Activated CD8-positive, alpha-beta memory T cell treated with anti-CD3 and anti-CD28 coated beads for 48 hours (primary cell): Measurements from ENCODE around the gene FAAP100.

Experiments used
- DNase-seq, 3 experiments: peaks; one replicate each; pipeline ENCODE4 v3.0.0-alpha.2; 2020; ENCODE audit warnings: low read depth in 2 of 3, low spot score in 2 of 3

FAAP100 gene

DNA sequence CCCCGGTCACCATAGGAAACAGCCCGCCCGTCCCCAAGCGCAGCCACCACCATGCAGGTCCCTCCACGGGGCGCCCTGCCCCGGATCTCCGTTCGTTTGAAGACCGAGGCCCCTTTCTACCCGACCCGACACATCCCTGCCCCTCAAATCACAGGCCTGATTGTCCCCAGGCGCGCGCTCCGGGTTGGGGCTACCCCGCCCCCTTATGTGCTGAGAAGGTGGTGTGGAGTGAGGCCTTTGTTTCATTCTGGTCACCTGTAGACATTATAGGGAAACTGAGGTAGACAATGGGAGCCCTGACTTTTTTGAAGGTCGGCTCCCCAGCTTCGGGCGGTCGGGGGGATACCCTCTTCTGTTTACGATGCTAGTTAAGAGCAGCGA, 38.8 kb downstream of the FAAP100 start:
- DNase-seq, result peak in 2 of 3 experiments; percentile 33 to 58

DNA sequence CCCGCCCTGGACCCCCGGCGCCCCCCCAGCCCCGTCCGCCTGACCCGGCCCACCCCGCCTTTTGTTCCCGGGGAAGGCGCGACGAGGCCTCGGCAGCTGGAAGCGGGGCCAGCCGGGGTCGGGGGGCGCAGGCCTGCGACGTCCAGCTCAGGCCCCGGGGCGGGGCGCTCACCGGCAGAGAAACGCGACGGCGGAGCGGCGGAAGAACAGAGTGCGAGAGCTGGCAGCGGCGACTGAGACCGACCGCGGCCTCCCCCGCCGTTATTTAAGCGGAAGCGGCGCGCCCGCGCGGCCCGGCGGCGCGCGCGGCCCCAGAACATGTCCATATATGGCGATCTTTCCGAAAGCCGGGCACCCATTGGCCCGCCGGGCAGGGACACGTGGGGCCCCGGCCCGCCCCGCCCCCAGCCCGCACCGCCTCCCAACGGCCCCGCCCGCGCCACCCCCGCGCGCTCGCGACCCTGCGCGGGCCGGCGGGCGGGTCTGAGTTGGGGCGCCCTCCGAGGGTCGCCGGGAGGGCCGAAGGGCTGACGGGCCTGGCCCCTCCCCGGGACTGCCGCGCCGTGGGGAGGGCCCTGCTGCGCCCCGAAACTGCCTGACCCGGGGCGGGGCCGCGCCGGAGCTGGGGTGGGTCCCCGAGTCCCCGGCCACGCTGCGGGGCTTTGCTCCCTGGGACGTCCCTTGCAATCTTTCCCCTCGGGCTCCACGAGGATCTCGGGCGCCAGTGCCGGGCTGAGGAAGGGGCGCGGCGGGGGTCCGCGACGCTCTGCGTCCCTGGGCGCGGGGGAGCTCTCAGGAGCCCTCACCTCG, 39.4 kb downstream of the FAAP100 start, which contains the start of gene ACTG1:
Gene ACTG1, minus strand, starts transcription at position 238 of the 810 bp plus-strand sequence. CDS start 445 bp downstream, outside the sequence.
- peak; percentile 81 to 91 (median 87) for DNase-seq

DNA sequence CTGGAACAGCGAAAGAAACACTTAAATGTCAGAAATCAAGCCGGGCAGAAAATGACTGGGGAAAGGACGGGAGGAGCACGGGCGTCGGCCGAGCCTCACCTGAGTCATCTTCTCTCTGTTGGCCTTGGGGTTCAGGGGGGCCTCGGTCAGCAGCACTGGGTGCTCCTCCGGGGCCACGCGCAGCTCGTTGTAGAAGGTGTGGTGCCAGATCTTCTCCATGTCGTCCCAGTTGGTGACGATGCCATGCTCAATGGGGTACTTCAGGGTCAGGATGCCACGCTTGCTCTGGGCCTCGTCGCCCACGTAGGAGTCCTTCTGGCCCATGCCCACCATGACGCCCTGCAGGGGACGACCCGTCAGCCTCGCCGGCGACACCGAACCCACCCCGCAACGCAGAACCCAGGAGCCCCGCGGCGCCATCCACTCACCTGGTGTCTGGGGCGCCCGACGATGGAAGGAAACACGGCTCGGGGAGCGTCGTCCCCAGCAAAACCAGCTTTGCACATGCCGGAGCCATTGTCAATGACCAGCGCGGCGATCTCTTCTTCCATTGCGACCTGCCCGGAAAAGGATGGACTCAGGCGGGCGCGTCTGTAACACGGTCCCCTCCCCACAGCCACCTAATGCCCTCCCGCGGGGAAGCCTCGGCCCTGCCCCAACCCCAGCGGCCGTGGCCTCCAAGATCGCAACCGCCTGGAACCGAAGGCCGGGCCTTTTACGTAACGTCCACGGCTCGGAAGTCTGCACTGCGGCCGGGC, 40.2 kb downstream of the FAAP100 start:
- no peak for DNase-seq

DNA sequence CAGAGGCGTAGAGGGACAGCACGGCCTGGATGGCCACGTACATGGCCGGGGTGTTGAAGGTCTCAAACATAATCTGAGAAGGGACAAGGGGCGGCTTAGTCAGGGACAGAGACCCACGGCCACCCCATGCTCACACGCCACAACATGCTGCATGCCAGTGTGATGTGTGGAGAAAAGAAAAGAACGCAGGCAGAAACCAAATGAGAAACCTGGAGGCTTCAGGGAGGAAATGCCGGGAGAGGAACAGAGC, 40.7 kb downstream of the FAAP100 start:
- DNase-seq, result no peak

DNA sequence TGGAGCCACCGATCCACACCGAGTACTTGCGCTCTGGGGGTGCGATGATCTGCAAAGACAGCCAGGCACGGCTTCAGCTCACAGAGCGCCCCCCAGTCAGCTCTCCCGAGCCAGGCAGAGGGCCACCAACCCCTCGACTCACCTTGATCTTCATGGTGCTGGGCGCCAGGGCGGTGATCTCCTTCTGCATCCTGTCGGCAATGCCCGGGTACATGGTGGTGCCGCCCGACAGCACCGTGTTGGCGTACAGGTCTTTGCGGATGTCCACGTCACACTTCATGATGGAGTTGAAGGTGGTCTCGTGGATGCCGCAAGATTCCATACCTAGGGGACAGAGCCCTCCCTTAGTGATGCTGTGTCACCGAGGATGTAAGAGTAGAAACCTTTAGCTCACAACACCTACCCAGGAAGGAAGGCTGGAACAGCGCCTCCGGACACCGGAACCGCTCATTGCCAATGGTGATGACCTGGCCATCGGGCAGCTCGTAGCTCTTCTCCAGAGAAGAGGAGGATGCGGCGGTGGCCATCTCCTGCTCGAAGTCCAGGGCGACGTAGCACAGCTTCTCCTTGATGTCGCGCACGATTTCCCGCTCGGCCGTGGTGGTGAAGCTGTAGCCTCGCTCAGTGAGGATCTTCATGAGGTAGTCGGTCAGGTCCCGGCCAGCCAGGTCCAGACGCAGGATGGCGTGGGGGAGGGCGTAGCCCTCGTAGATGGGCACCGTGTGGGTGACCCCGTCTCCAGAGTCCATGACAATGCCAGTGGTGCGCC, 41.2 kb downstream of the FAAP100 start:
- DNase-seq, result no peak

DNA sequence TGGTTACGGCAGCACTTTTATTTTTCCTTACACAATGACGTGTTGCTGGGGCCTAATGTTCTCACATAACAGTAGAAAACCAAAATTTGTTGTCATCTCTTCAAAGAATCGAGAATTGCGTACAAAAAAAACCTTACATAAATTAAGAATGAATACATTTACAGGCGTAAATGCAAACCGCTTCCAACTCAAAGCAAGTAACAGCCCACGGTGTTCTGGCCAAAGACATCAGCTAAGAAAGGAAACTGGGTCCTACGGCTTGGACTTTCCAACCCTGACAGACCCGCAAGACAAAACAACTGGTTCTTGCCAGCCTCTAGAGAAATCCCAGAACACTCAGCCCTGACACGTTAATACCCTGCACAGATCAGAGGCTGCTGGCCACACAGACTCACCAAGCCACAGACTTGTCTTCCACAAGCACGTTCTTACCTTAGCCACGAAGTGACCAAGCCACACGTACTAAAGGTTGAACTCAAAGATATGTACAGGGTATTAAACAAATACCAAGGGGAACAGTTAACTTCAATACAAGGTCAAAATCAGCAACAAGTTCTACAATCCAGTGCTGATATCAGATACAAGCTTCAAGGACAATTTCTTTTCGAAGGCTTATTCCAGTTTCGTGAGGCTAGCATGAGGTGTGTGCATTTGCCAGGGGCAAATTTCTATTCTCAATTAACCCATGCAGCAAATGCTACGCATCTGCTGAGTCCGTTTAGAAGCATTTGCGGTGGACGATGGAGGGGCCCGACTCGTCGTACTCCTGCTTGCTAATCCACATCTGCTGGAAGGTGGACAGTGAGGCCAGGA, 42.0 kb downstream of the FAAP100 start:
- no peak for DNase-seq

DNA sequence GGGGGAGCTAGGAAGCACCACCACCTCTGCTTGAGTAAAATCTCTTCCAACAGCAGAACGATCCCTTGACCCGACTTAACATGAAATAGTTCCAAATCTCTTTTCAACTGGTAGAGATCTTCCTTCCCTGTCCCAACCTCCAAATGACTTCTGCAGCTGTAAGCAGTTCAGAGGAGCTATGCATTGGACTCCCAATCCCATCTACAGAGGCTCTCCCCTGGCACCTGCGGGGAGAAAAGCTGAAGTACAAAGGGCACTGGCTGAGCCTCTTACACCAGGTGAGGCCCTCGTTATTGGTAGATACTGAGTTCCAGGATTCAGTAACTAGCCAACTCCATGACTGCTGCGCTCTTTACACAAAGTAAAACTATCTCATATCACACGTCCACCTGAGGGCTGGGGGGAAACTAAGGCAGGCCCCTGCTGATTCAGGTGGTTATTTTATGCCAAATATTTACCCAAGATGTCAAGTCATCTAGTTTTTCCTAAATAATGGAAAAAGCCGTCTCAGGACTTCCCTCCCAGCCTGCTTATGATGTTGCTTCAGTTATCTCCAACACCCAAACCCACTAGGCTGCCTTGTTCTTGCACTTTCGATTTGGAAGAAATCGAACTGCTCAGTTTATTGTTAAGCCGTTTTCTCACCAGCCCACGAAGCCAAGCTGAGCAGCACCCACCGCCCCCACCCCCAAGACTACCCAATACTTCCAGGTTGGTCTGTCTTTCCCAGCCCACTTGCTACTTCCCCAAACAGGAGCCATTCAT, 42.8 kb downstream of the FAAP100 start:
- DNase-seq, result no peak

DNA sequence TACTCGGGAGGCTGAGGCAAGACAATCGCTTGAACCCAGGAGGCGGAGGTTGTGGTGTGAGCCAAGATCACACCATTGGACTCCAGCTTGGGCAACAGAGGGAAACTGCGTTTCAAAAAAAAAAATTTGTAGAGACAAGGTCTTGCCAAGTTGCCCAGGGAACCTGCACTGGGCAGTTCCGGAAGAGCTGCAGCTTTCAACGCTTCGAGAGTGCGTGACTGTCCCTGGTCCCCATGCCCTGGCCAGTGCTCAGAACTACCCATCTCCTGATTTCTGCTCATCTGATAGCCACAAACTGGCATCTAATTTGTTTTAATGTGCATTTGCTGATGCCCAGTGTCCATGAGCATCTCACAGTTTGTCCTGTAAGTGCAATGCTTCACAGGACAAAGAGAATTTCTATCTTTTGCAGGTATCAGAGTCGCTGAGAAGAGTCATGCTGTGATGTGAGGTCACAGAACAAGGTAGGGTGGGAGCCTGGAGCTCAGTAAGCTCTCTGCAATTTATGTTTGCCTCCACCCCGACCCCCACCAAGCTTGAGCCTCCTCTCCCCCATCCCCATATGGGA, 43.4 kb downstream of the FAAP100 start:
- DNase-seq, result no peak

DNA sequence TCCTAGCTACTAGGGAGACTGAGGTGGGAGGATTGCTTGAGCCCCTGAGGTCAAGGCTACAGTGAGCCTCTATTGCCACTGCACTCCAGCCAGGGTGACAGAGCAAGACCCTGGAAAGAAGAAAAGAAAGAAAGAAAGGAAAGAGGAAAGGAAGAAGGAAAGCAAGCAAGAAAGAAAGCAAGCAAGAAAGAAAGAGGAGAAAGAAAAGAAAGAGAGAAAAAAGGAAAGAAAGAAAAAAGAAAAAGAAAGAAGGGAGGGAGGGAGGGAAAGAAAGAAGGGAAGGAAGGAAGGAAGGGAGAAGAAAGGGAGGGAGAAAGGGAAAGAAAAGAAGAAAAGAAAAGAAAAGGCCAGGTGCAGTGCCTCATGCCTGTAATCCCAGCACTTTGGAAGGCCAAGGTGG, 48.5 kb downstream of the FAAP100 start:
- no peak for DNase-seq

DNA sequence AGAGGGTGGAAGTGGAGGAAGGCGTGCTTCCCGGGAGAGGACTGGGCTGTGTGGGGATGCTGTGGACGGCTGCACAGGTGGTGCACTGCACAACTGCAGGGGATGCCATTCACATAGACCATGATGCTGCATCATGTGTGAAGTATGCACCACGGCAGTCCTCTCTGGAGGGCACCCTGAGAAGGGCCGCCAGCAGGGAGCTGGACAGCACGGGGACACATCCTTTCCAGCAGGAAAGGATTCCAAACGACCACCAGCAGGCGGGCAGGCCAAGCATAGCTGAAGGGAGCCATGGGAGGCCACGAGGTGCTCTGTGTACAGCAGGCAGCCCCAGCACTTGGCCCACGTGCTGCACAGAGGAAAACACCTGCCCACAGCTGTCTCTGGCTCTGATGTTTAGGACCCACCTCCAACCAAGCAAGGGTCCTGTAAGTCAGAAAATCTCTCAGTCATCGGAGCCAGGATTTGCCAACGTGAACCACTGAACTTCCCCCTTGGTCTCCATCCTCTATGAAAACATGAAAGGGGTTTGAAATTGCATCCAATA, 49.6 kb downstream of the FAAP100 start:
- DNase-seq, result no peak

DNA sequence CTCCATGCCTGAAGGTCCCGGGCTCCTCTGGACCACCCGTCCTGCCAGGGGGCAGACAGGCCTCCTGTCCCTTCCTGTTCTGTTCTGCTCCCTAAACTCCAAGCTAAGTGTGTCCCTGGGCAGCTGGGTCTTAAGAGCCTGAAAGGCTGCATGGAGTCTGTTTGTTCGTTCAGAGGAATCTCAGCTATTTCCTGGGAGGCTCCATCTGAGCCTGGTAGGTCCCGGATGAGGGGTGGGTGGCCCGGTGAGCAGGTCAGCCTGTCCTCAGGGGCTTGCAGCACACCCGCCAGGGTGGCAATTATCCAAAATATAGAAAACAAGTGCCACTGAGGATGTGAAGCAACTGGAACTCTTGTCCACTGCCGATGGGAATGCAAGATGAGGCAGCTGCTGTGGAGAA, 52.1 kb downstream of the FAAP100 start:
- DNase-seq, result no peak

DNA sequence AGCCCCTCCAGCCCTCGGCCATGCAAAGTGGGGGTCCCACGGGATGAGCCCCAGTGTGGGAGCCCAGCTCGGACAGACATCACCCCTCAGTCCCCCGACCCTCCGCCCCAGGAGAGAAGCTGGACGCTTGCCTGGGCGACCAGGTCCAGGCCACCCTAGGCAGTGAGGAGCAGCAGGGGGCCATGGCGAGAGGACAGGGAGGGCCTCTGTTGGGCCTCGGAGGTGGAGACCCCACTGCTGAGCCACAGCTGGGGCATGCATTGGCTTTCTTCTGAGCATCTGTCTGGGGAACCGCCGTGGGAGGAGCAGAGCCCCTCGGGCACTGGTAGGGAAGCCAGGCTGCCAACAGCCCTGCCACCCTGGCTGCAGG, 52.6 kb downstream of the FAAP100 start:
- DNase-seq, result no peak

DNA sequence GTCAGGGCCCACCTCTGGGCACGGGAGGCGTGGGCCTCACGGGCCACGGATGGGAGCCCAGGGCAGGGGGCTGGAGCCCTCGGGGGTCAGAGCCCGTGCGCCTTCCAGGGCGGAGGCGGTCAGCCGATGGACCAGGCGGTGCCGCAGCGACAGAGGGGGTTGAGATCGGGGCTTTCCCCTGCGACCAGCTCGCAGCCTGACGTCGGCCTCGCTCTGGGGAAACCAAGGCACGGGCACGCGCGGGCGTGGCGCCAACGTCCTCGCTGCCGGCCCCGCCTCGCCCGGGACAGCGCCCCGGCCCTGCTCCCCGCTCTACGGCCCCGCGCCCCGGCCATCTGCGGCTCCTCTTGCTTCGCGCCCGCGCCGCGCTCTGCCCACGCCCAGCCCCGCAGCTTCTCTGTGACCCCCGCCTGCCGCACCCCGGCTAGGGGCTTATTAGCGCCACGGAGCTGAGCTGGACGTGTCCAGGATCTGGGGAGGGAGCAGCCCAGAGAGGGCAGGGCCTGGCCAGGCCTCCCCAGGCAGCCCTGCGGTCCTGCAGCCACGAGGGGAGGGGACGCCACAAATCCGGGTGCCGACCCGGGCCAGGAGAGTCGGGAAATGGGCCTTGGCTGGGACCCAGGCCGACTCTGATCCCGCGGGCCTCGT, 53.1 kb downstream of the FAAP100 start:
- DNase-seq, result no peak

DNA sequence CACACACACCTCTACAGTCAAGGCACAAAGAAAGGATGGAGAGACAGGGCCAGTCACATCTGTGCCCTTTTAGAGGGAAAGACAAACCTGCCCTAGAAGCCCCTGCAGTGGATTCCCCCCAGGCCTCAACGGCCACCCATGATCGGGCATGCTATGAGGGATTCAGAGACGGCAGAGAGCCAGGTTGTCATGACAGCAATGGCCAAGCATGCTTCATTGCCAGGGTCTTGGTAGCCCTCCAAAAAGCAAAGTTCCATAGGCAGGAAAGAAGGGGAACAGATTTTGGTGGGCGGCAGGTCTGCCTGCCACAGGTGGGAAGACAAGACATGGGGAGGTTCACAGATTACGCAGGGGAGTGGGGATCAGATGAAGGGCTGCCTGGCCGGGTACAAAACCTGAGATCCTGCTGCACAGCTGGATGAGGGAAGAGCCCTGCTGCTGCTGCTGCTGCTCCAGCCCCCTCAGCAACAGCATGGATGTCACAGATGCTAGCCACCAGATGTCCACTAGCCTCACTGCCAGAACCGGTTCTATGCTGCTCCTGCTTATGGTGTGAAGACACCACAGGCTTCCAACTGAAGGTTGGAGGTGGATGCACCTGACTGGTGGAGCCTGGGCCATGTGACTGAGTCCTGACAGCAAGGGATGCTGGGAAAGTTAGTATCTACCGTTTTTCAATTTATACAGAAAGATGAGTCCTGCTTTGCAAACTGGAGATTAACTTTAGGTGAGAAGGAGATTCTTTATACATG, 57.4 kb downstream of the FAAP100 start:
- DNase-seq, result no peak

DNA sequence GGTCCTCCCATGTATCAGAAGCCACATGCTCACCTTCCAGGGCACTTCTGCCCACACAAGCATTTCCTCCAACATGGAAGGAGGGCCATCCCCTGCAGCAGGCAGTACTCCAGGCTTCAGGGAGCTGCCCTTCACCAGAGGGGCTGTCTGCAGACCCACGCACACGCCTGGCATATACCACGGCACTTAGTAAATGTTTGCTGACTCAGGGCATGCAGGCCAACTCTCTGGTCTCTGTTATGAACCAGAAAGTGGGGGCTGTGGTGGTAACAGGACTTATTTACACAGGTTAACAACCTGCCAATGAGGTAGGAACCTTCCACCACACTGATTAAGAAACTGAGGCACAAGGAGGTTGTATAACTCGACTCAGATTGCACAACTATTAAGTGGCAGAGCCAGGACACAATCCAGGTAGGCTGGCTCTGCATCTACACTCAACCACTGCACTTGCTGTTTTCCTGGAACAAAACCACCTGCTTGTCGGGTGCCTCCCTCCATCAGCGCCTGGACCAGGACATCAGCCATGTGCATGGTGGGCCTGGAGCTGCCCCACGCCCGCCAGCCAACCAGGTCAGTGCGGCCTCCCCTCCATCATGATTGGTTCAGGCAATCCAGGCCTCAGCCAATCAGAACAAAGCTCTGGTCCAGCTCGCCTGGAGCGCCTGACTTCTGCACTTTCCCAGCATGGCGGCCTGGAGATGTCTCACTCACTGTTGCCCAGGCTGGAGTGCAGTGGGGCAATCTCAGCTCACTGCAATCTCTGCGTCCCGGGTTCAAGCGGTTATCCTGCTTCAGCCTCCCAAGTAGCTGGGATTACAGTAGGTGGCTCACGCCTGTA, 58.7 kb downstream of the FAAP100 start:
- DNase-seq, result no peak

DNA sequence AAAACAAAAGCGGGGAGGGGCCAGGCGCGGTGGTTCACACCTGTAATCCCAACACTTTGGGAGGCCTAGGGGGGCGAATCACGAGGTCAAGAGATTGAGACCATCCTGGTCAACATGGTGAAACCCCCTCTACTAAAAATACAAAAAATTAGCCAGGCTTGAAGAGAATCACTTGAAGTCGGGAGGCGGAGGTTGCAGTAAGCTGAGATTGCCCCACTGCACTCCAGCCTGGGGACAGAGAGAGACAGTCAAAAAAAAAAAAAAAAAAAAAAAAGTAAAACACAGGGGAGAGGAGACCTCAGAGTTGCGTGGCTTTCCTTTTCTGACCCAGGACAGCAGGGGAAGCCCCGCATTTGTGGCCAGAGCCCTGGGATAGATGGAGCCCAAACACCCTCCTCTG, 59.4 kb downstream of the FAAP100 start:
- DNase-seq, result no peak

DNA sequence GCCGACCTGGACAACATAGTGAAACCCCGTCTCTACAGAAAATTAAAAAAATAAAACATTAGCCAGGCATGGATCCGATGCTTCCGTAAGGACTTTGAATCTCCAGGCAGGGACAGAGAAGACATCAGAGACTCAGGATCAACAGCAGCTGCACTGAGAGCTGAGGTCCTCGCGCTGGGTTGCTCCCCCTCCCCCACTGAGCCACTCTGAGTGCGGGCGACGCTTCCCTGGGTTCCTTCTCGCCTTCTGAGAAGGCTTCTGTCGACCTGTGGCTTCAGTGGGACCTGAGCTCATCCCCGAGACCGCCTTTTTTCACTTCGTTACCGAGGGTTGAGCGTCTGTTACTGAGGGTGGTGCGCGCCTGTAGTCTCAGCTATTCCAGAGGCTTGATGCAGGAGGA, 60.0 kb downstream of the FAAP100 start:
- DNase-seq, result no peak

DNA sequence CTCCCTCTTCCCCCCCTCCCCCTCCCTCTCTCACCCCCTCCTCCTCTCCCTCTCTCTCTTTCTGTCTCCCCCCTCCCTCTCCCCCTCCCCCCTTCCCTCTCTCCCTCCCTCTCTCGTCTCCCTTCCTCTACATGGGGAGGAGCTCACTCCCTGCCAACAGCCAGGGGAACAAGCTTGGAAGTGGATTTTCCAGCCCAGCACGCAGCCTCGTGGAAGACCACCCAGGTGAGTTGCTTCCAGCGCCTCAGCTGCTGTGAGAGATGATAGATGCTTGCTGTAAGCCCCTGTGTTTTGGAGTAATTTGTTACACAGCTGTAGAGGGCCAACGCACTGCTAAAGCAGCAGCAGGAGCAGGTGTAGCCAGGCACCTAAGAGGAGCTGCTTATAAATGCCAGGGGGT, 60.4 kb downstream of the FAAP100 start:
- no peak for DNase-seq
